Upper lobe of left lung (tissue), 4 donors: ENCODE data around the gene PARVG.

ENCODE experiments used
- EP300 ChIP-seq, 4 donors: sonication (generic); formaldehyde crosslinking; IDR thresholded peaks; one replicate each; pipeline ENCODE4 v1.5.1; 2017; ENCODE audit warnings: antibody characterized with exemption in 4 of 4, control low read depth in 2 of 4
- TF ChIP-seq, protein P1 (sequence below), 6 experiments: fragments of 450-650 bp in 4 of 6; fragments of 200-600 bp in 2 of 6; sonication (generic) in 2 of 6; IDR thresholded peaks; one replicate each; pipeline ENCODE4 v1.5.1; 2016 to 2019; ENCODE audit warnings: antibody characterized with exemption in 6 of 6

GRCh38 chr22:44181033-44181911, 547 bp downstream of the PARVG start:
- TF ChIP-seq, protein P1, sequence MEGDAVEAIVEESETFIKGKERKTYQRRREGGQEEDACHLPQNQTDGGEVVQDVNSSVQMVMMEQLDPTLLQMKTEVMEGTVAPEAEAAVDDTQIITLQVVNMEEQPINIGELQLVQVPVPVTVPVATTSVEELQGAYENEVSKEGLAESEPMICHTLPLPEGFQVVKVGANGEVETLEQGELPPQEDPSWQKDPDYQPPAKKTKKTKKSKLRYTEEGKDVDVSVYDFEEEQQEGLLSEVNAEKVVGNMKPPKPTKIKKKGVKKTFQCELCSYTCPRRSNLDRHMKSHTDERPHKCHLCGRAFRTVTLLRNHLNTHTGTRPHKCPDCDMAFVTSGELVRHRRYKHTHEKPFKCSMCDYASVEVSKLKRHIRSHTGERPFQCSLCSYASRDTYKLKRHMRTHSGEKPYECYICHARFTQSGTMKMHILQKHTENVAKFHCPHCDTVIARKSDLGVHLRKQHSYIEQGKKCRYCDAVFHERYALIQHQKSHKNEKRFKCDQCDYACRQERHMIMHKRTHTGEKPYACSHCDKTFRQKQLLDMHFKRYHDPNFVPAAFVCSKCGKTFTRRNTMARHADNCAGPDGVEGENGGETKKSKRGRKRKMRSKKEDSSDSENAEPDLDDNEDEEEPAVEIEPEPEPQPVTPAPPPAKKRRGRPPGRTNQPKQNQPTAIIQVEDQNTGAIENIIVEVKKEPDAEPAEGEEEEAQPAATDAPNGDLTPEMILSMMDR (IDR thresholded peaks at IDR 0.05): no peak
- no peak for TF ChIP-seq EP300 (IDR thresholded peaks at IDR 0.05)
